A549 (cell line): ENCODE data around the gene CRELD1. TPM values are rescaled to one million over a fixed set of nuclear protein-coding genes. Genes with fewer than 3 reads are reported as not detected.
"Not testable (repeated sequence)": the region's sequence is repeated elsewhere in the genome, so short reads cannot be mapped to it uniquely, and the experiment has no call there.

Experiments used
- ATAC-seq, 2 experiments: fragments of 200-7000 bp in 1 of 2; fragments of >200 bp in 1 of 2; cut with Nextera tagmentation in 1 of 2; cut with Tn5 transposase in 1 of 2; 3 replicates each; pipeline versions ENCODE4 v1.8.0 to v1.9.1; 2018 to 2020; ENCODE audit warnings: mild to moderate bottlenecking in 1 of 2, moderate library complexity in 1 of 2
- CTCF ChIA-PET: fragments of 300-600 bp; sonication (Branson Sonifier 250); formaldehyde crosslinking; extraction: SDS; loops from one replicate; lab custom pipeline; 2021; ENCODE audit warnings: antibody characterized with exemption, inconsistent platforms; lab: Yijun Ruan, JAX
- POLR2A ChIA-PET: fragments of 350-600 bp; formaldehyde crosslinking; extraction: SDS; loops from one replicate; lab custom pipeline; 2021; ENCODE audit warnings: antibody characterized with exemption, inconsistent platforms; lab: Yijun Ruan, JAX
- DNase-seq, 2 experiments: peaks; one replicate each; pipeline versions ENCODE4 v3.0.0 to v3.0.0-alpha.2; 2011 to 2016; ENCODE audit warnings: low read depth in 1 of 2, low spot score in 1 of 2
- FAIRE-seq: peaks from 2 replicates; lab custom pipeline; 2011; peaks lifted over from hg19 to GRCh38; lab: Jason Lieb, UNC
- H3K27ac ChIP-seq, 2 experiments: fragments of >200 bp; sonication (Bioruptor Twin); formaldehyde crosslinking; 3 replicates each; pipeline ENCODE4 v1.5.1; 2016 to 2017
- H3K4me1 ChIP-seq: fragments of >200 bp; sonication (Bioruptor Twin); formaldehyde crosslinking; 3 replicates; pipeline ENCODE4 v1.6.1; 2016
- H3K4me2 ChIP-seq: fragments of >200 bp; sonication (Bioruptor Twin); formaldehyde crosslinking; 3 replicates; pipeline ENCODE4 v1.6.1; 2016
- H3K4me3 ChIP-seq: fragments of >200 bp; sonication (Bioruptor Twin); formaldehyde crosslinking; 3 replicates; pipeline ENCODE4 v1.5.1; 2016
- H3K9me3 ChIP-seq: fragments of >200 bp; sonication (Bioruptor Twin); formaldehyde crosslinking; 3 replicates; pipeline ENCODE4 v1.6.1; 2016
- CEBPB ChIP-seq, 2 experiments: fragments of >200 bp in 1 of 2; sonication (Bioruptor Twin) in 1 of 2; formaldehyde crosslinking in 1 of 2; IDR thresholded peaks; 2 replicates each; pipeline ENCODE4 v1.6.1; 2012 to 2016
- CHD2 ChIP-seq: fragments of 150-350 bp; IDR thresholded peaks from 2 replicates; pipeline ENCODE4 v1.6.1; 2014; ENCODE audit warnings: low read length; ENCODE audit not compliant: partially characterized antibody
- CHD4 ChIP-seq: fragments of 200-600 bp; sonication (generic); IDR thresholded peaks from 2 replicates; pipeline ENCODE4 v1.6.1; 2016; ENCODE audit warnings: antibody characterized with exemption, mild to moderate bottlenecking, borderline replicate concordance
- E2F6 ChIP-seq: IDR thresholded peaks from 2 replicates; pipeline ENCODE4 v1.6.1; 2012; ENCODE audit warnings: low read depth, borderline replicate concordance
- GATA3 ChIP-seq: IDR thresholded peaks from 2 replicates; pipeline ENCODE4 v1.6.1; 2012; ENCODE audit warnings: borderline replicate concordance
- HDAC2 ChIP-seq: fragments of 200-600 bp; sonication (generic); IDR thresholded peaks from 2 replicates; pipeline ENCODE4 v1.6.1; 2016
- HOXB5 ChIP-seq: fragments of 250-450 bp; sonication (Bioruptor Pico); IDR thresholded peaks from 2 replicates; pipeline ENCODE4 v1.5.0; 2020; ENCODE audit warnings: mild to moderate bottlenecking, moderate library complexity
- JUN ChIP-seq, 2 experiments: fragments of >200 bp; sonication (Bioruptor Twin); formaldehyde crosslinking; IDR thresholded peaks; 2 replicates in 1 of 2; 3 replicates in 1 of 2; pipeline ENCODE4 v1.6.1; 2016 to 2017
- KDM1A ChIP-seq: fragments of 200-600 bp; sonication (generic); IDR thresholded peaks from 2 replicates; pipeline ENCODE4 v1.6.1; 2016; ENCODE audit warnings: low read depth, mild to moderate bottlenecking
- MAFK ChIP-seq: fragments of 450-650 bp; IDR thresholded peaks from 2 replicates; pipeline ENCODE4 v1.6.1; 2014; ENCODE audit not compliant: partially characterized antibody
- RCOR1 ChIP-seq: fragments of 150-350 bp; IDR thresholded peaks from 2 replicates; pipeline ENCODE4 v1.6.1; 2014; ENCODE audit warnings: antibody characterized with exemption, low read length, low read depth
- RNF2 ChIP-seq: fragments of 200-600 bp; sonication (generic); IDR thresholded peaks from 2 replicates; pipeline ENCODE4 v1.6.1; 2016; ENCODE audit warnings: low read depth, mild to moderate bottlenecking, antibody characterized with exemption, moderate library complexity, borderline replicate concordance
- ZC3H11A ChIP-seq: fragments of 450-650 bp; IDR thresholded peaks from 2 replicates; pipeline ENCODE4 v1.6.1; 2014; ENCODE audit warnings: antibody characterized with exemption, mild to moderate bottlenecking
- WGBS: methylation state at CpG from one replicate; pipeline ENCODE4 v1.1.6; 2017; ENCODE audit errors: missing lambda C conversion rate; 5-methylcytosine and 5-hydroxymethylcytosine counted together
- polyA plus RNA-seq, 4 experiments: library from polyadenylated mRNA; depleted of rRNA in 3 of 4; stranded (reverse); fragments of >200 nt; fragmentation: RNase III in 1 of 4; extraction: RNeasy Plus Mini Kit Qiagen cat#74134 plus additional on column Dnase treatment in 1 of 4; gene quantifications; 2 replicates in 3 of 4; 3 replicates in 1 of 4; pipeline ENCODE4 v1.2.3, GENCODE V29; 2011 to 2017
- TF ChIP-seq, protein P1 (sequence below): fragments of 450-650 bp; IDR thresholded peaks from 2 replicates; pipeline ENCODE4 v1.6.1; 2014; ENCODE audit warnings: antibody characterized with exemption
- TF ChIP-seq, protein P2 (sequence below): fragments of 250-450 bp; sonication (Bioruptor Pico); IDR thresholded peaks from 2 replicates; pipeline ENCODE4 v1.5.0; 2021; ENCODE audit warnings: mild to moderate bottlenecking, moderate library complexity, borderline replicate concordance
- TF ChIP-seq, protein P3 (sequence below): IDR thresholded peaks from 2 replicates; pipeline ENCODE4 v1.6.1; 2012

CRELD1 gene
- polyA plus RNA-seq, 2 of the 4 experiments (the other 2 are of a cell fraction), result 11.1 to 13.9 TPM

DNA sequence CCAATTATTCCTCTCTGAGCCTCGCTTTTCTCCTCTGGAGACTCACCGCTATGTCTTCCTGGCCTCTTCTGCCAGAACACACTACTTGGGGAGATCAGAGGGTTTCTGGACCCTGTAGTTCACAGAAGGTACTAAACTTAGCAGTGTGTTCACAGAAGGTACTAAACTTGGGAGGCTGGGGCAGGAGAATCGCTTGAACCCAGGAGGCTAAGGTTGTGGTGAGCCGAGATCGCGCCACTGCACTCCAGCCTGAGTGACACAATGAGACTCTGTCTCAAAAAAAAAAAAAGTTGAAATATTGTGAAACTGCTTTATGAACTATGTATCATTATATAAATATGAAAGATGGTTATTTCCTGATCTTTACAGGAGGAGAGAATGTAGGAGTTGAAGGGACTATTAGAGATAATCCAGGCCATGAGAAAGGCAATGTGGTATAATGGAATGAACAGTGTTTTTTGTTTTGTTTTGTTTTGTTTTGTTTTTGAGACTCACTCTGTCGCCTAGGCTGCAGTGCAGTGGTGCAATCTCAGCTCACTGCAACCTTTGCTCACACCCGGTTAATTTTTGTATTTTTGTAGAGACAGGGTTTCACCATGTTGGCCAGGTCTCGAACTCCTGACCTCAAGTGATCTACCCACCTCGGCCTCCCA is 36.8 kb upstream of the CRELD1 start:
- ChIA-PET POLR2A (interaction anchor here (0.8 kb wide), 1 partner anchor 16 kb away, joined by 5 read pairs; no protein-coding TSS in a partner anchor), CTCF (interaction anchor here (0.7 to 1.7 kb wide), 5 partner anchors 13 to 146 kb away, joined by 4 to 5 read pairs (median 4); partner anchors contain the start of gene CRELD1)
- H3K9me3 ChIP-seq, H3K4me3 ChIP-seq, FAIRE-seq, DNase-seq: not testable (repeated sequence)
- WGBS, result 77% methylated on average over 10 of the region's 10 CpGs
- peaks cover 72% of the 10 kb centered on the region for H3K4me1 ChIP-seq
- H3K4me2 ChIP-seq, result peak overlapping the region; percentile 68
- H3K27ac ChIP-seq, result peak overlapping the region; percentile 76 to 82
- ATAC-seq, result peak in 1 of 2 experiments; percentile 14; a peak in 3 of 6 replicates
- peak in 1 of 2 experiments; percentile 16; a peak in 1 of 4 replicates for TF ChIP-seq CEBPB (IDR thresholded peaks at IDR 0.05)

DNA sequence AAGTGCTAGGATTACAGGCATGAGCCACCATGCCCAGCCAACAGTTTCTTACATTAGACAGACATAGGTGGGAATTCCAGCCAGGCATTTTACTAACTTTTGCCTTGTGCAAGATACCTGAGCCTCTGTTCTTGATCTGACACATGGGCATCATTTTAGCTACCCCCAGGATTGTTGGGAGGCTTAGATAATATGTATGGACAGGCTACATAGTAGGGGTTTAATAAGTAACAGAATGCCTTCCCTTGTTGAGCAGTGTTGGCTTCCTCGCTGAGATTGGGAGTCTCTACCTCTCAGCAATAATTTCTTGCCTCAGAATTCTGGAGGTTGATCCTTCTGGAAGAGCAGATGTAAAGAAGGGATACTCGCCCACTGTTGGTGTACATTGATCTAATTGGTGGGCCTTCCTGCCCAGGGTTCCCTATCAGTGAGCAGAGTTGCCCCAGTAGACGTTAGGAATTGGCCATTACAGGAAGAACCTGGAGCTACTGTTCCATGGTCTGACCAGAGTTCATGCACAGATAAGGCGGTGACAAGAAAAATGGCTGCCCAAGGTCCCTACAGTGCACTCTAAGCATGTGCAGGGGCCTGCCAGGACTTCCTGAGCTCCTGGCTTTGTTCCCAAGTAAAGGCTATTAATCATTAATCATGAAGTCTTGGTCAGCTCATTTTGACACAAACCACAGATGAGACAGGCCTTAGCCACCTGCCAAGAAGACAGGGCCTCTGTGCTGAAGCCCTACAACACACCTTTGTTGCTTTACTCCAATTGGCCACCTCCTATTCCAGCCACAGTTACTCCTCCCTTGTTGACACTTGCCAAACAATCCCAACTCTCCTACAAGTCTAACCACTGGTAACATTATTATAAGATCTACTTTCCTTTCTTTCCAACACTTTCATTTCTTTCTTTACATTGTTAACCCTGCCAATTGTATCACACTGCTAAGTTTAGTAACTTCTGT is 35.9 kb upstream of the CRELD1 start:
- Histone ChIP-seq H3K4me3 (no peak overlapping the region), H3K4me1 (peaks cover 68% of the 10 kb centered on the region)
- ChIA-PET POLR2A (interaction anchor here (0.8 to 1.1 kb wide), 4 partner anchors 13 to 49 kb away, joined by 3 to 6 read pairs (median 4); partner anchors contain the start of gene CRELD1), CTCF (interaction anchor here (0.7 to 1.7 kb wide), 6 partner anchors 13 to 147 kb away, joined by 3 to 5 read pairs (median 4); partner anchors contain the start of gene CRELD1)
- FAIRE-seq (no peak), DNase-seq (peak; percentile 79 to 90)
- 26% methylated on average over 4 of the region's 4 CpGs for WGBS
- TF ChIP-seq ZC3H11A (no peak), GATA3 (no peak), RNF2 (no peak), CHD2 (no peak), CHD4 (no peak), JUN (IDR thresholded peaks at IDR 0.05) (no peak), E2F6 (no peak; the same call in 1 of the 2 replicates), HDAC2 (no peak), MAFK (peak; percentile 56), KDM1A (no peak), RCOR1 (no peak), HOXB5 (peak; percentile 85; the same call in 1 of the 2 replicates)
- TF ChIP-seq, protein P1, sequence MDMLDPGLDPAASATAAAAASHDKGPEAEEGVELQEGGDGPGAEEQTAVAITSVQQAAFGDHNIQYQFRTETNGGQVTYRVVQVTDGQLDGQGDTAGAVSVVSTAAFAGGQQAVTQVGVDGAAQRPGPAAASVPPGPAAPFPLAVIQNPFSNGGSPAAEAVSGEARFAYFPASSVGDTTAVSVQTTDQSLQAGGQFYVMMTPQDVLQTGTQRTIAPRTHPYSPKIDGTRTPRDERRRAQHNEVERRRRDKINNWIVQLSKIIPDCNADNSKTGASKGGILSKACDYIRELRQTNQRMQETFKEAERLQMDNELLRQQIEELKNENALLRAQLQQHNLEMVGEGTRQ, result no peak
- TF ChIP-seq, protein P2, sequence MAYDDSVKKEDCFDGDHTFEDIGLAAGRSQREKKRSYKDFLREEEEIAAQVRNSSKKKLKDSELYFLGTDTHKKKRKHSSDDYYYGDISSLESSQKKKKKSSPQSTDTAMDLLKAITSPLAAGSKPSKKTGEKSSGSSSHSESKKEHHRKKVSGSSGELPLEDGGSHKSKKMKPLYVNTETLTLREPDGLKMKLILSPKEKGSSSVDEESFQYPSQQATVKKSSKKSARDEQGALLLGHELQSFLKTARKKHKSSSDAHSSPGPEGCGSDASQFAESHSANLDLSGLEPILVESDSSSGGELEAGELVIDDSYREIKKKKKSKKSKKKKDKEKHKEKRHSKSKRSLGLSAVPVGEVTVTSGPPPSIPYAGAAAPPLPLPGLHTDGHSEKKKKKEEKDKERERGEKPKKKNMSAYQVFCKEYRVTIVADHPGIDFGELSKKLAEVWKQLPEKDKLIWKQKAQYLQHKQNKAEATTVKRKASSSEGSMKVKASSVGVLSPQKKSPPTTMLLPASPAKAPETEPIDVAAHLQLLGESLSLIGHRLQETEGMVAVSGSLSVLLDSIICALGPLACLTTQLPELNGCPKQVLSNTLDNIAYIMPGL, result no peak
- TF ChIP-seq, protein P3, sequence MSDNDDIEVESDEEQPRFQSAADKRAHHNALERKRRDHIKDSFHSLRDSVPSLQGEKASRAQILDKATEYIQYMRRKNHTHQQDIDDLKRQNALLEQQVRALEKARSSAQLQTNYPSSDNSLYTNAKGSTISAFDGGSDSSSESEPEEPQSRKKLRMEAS, result peak; percentile 76
- TF ChIP-seq, all 56 proteins: peak for 3
- ATAC-seq, result peak; percentile 81 to 85
- Histone ChIP-seq H3K27ac (peak overlapping the region; percentile 76 to 82), H3K9me3 (no peaks in the 10 kb centered on the region), H3K4me2 (peak overlapping the region; percentile 68)
